Activated CD8-positive, alpha-beta memory T cell treated with anti-CD3 and anti-CD28 coated beads, Interleukin-2, amount 10 ng/mL, durations not matched to agents 7 days and 5 days (primary cell): ENCODE results near the gene RAD51C. TPM values are rescaled to one million over a fixed set of nuclear protein-coding genes. Genes with fewer than 3 reads are reported as not detected.

ENCODE experiments used
- ATAC-seq: fragments of 150-1000 bp; cut with Tn5 transposase; one replicate; pipeline ENCODE4 v1.10.0; 2021; ENCODE audit warnings: moderate library complexity
- CTCF ChIA-PET: fragments of 350-600 bp; sonication (Branson Sonifier 250); formaldehyde crosslinking; loops from one replicate; lab custom pipeline; 2021; ENCODE audit warnings: antibody characterized with exemption; lab: Charles Lee
- DNase-seq: peaks from one replicate; pipeline ENCODE4 v3.0.0-alpha.2; 2020
- H3K27ac Mint-ChIP-seq: one replicate; pipeline ENCODE4 v1.8.0; 2021; ENCODE audit warnings: mild to moderate bottlenecking, mixed read lengths
- H3K27me3 Mint-ChIP-seq: one replicate; pipeline ENCODE4 v1.8.0; 2021; ENCODE audit warnings: mixed read lengths
- H3K36me3 Mint-ChIP-seq: one replicate; pipeline ENCODE4 v1.8.0; 2021; ENCODE audit warnings: mild to moderate bottlenecking, mixed read lengths
- H3K4me1 Mint-ChIP-seq: one replicate; pipeline ENCODE4 v1.8.0; 2021; ENCODE audit warnings: mixed read lengths
- H3K4me3 Mint-ChIP-seq: one replicate; pipeline ENCODE4 v1.8.0; 2021; ENCODE audit warnings: mild to moderate bottlenecking, moderate library complexity, mixed read lengths
- H3K9me3 Mint-ChIP-seq: one replicate; pipeline ENCODE4 v1.8.0; 2022; ENCODE audit warnings: low read depth, mixed read lengths
- total RNA-seq, 2 experiments: library from RNA; stranded (reverse); gene quantifications; one replicate each; pipeline ENCODE4 v1.2.3, GENCODE V29; 2021

Gene RAD51C
- total RNA-seq, 2 experiments from 2014 or later = 61.3 to 65.0 TPM

GRCh38 chr17:58691701-58692238 lies 632 bp upstream of the RAD51C start, which contains the start of gene TEX14:
Gene TEX14 (minus strand): TSS chr17:58692045. CDS start chr17:58652001, 40,044 bp downstream.
- Mint-ChIP-seq H3K36me3 (peaks cover 23% of the 10 kb centered on the region), H3K4me3 (peak within 1 kb of the TSS; percentile 99), H3K27ac (peak within 1 kb of the TSS; percentile 98), H3K27me3 (no peaks in the 10 kb centered on the region), H3K4me1 (peaks cover 34% of the 10 kb centered on the region), H3K9me3 (no peaks in the 10 kb centered on the region)
- DNase-seq = no peak
- CTCF ChIA-PET = interaction anchor here (1.4 to 1.6 kb wide), 3 partner anchors 8 to 314 kb away, joined by 4 to 9 read pairs (median 6); no protein-coding TSS in a partner anchor
- no peak for ATAC-seq

DNA sequence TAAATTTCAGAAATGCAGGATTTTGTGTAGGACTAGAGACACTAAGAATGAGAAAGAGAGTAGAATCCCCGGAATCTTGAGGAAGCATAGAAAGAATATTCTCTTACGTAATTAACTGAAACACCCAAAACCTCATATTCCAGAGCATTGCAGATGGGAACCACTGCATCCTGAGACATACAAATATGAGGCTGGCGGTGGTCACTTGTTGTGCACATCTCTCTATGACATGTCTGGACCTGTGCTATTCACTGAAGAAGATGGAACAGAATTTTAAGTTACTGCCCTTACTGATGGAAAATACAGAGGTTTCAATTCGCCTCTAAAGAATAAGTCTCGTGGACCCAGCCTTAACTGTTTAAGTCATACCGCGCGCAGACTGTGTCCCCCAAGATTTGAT lies 806 bp downstream of the RAD51C start:
- H3K27ac Mint-ChIP-seq = peak overlapping the region; percentile 98
- CTCF ChIA-PET = interaction anchor here (0.9 to 1.4 kb wide), 6 partner anchors 9 to 312 kb away, joined by 3 to 9 read pairs (median 4); no protein-coding TSS in a partner anchor
- H3K36me3 Mint-ChIP-seq = peaks cover 23% of the 10 kb centered on the region
- H3K4me3 Mint-ChIP-seq = peak overlapping the region; percentile 99
- H3K4me1 Mint-ChIP-seq = peaks cover 34% of the 10 kb centered on the region
- ATAC-seq = no peak
- DNase-seq = no peak
- no peaks in the 10 kb centered on the region for H3K9me3 Mint-ChIP-seq
- no peaks in the 10 kb centered on the region for H3K27me3 Mint-ChIP-seq

DNA sequence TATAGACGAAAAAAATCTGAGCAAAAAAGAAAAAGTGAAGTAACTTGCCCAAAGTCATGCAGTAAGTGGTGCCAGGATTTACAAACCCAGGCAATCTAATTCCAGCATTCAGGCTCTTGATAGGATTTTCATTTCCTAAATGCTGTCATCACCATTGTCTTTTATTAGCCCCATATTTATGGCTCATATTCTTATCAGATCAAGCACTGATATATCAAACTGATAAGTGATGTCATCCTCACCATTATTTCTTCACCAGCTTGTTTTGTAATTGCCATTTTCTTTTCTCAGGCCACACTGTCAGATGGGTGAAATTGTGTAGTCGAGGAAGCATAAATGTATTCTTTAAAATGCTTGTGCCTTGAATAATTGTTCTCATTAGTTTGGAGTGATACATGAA lies 1.3 kb downstream of the RAD51C start:
- DNase-seq (no peak), ATAC-seq (no peak)
- CTCF ChIA-PET = no interaction called here
- no peaks in the 10 kb centered on the region for H3K9me3 Mint-ChIP-seq
- peak overlapping the region; percentile 98 for H3K27ac Mint-ChIP-seq
- H3K4me1 Mint-ChIP-seq = peaks cover 34% of the 10 kb centered on the region
- no peaks in the 10 kb centered on the region for H3K27me3 Mint-ChIP-seq
- peak overlapping the region; percentile 99 for H3K4me3 Mint-ChIP-seq
- peaks cover 23% of the 10 kb centered on the region for H3K36me3 Mint-ChIP-seq

GRCh38 chr17:58694302-58694701 lies 1.9 kb downstream of the RAD51C start:
- DNase-seq (no peak), ATAC-seq (no peak)
- Mint-ChIP-seq H3K4me1 (peaks cover 34% of the 10 kb centered on the region), H3K4me3 (no peak overlapping the region), H3K9me3 (no peaks in the 10 kb centered on the region), H3K36me3 (peaks cover 25% of the 10 kb centered on the region), H3K27ac (no peak overlapping the region), H3K27me3 (no peaks in the 10 kb centered on the region)
- CTCF ChIA-PET = no interaction called here

- ATAC-seq (no peak), DNase-seq (no peak)
- H3K4me1 Mint-ChIP-seq = peaks cover 38% of the 10 kb centered on the region
- CTCF ChIA-PET = no interaction called here
- H3K27me3 Mint-ChIP-seq = no peaks in the 10 kb centered on the region
- H3K9me3 Mint-ChIP-seq = no peaks in the 10 kb centered on the region
- peak overlapping the region; percentile 28 for H3K27ac Mint-ChIP-seq
- H3K4me3 Mint-ChIP-seq = no peak overlapping the region
- H3K36me3 Mint-ChIP-seq = peaks cover 31% of the 10 kb centered on the region
Observed at GRCh38 chr17:58694826-58695225, 2.4 kb downstream of the RAD51C start.

DNA sequence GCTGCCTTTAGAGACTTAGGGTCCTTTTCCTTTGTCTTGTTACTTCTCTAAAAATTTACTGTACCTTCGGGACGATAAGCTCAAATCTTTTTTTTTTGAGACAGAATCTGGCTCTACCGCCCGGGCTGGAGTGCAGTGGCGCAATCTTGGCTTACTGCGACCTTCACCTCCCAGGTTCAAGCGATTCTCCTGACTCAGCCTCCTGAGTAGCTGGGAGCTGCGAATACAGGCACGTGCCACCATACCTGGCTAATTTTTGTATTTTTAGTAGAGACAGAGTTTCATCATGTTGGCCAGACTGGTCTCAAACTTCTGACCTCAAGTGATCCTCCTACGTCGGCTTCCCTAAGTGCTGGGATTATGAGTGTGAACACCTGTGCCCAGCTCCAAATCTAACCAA lies 7.4 kb downstream of the RAD51C start:
- Mint-ChIP-seq H3K4me3 (no peak overlapping the region), H3K9me3 (no peaks in the 10 kb centered on the region), H3K27me3 (no peaks in the 10 kb centered on the region), H3K27ac (no peak overlapping the region), H3K36me3 (peaks cover 32% of the 10 kb centered on the region), H3K4me1 (peaks cover 42% of the 10 kb centered on the region)
- CTCF ChIA-PET = interaction anchor here (0.6 to 1.9 kb wide), 4 partner anchors 9 to 305 kb away, joined by 4 to 9 read pairs (median 5); partner anchors contain the start of gene MTMR4
- ATAC-seq (no peak), DNase-seq (no peak)

GRCh38 chr17:58702045-58702476 lies 9.7 kb downstream of the RAD51C start:
- H3K27ac Mint-ChIP-seq = peak overlapping the region; percentile 81
- H3K27me3 Mint-ChIP-seq = no peaks in the 10 kb centered on the region
- no peaks in the 10 kb centered on the region for H3K9me3 Mint-ChIP-seq
- ATAC-seq = peak; percentile 67
- DNase-seq = peak; percentile 57
- peaks cover 37% of the 10 kb centered on the region for H3K36me3 Mint-ChIP-seq
- CTCF ChIA-PET = interaction anchor here (0.7 to 1.2 kb wide), 5 partner anchors 9 to 365 kb away, joined by 3 to 4 read pairs (median 3); partner anchors contain the start of gene RAD51C
- peaks cover 50% of the 10 kb centered on the region for H3K4me1 Mint-ChIP-seq
- H3K4me3 Mint-ChIP-seq = no peak overlapping the region

GRCh38 chr17:58702708-58703107 lies 10.3 kb downstream of the RAD51C start:
- no peaks in the 10 kb centered on the region for H3K27me3 Mint-ChIP-seq
- CTCF ChIA-PET = interaction anchor here (0.7 to 1.3 kb wide), 3 partner anchors 10 to 184 kb away, joined by 3 to 6 read pairs (median 3); partner anchors contain the start of gene RAD51C
- H3K9me3 Mint-ChIP-seq = no peaks in the 10 kb centered on the region
- peaks cover 55% of the 10 kb centered on the region for H3K4me1 Mint-ChIP-seq
- no peak for ATAC-seq
- DNase-seq = no peak
- no peak overlapping the region for H3K4me3 Mint-ChIP-seq
- H3K36me3 Mint-ChIP-seq = peaks cover 41% of the 10 kb centered on the region
- peak overlapping the region; percentile 81 for H3K27ac Mint-ChIP-seq

- peaks cover 59% of the 10 kb centered on the region for H3K4me1 Mint-ChIP-seq
- DNase-seq = no peak
- H3K27ac Mint-ChIP-seq = peak overlapping the region; percentile 81
- H3K9me3 Mint-ChIP-seq = no peaks in the 10 kb centered on the region
- no peak overlapping the region for H3K4me3 Mint-ChIP-seq
- CTCF ChIA-PET = interaction anchor here (1.3 kb wide), 1 partner anchor 184 kb away, joined by 6 read pairs; no protein-coding TSS in a partner anchor
- no peak for ATAC-seq
- peaks cover 45% of the 10 kb centered on the region for H3K36me3 Mint-ChIP-seq
- H3K27me3 Mint-ChIP-seq = no peaks in the 10 kb centered on the region
Observed at GRCh38 chr17:58703137-58703915, 10.9 kb downstream of the RAD51C start.

GRCh38 chr17:58703916-58704286 lies 11.5 kb downstream of the RAD51C start:
- H3K4me3 Mint-ChIP-seq = no peak overlapping the region
- H3K9me3 Mint-ChIP-seq = no peaks in the 10 kb centered on the region
- H3K27me3 Mint-ChIP-seq = no peaks in the 10 kb centered on the region
- H3K27ac Mint-ChIP-seq = peak overlapping the region; percentile 52
- no peak for ATAC-seq
- peaks cover 59% of the 10 kb centered on the region for H3K4me1 Mint-ChIP-seq
- peaks cover 45% of the 10 kb centered on the region for H3K36me3 Mint-ChIP-seq
- CTCF ChIA-PET = interaction anchor here (1.3 kb wide), 1 partner anchor 185 kb away, joined by 6 read pairs; no protein-coding TSS in a partner anchor
- no peak for DNase-seq

DNA sequence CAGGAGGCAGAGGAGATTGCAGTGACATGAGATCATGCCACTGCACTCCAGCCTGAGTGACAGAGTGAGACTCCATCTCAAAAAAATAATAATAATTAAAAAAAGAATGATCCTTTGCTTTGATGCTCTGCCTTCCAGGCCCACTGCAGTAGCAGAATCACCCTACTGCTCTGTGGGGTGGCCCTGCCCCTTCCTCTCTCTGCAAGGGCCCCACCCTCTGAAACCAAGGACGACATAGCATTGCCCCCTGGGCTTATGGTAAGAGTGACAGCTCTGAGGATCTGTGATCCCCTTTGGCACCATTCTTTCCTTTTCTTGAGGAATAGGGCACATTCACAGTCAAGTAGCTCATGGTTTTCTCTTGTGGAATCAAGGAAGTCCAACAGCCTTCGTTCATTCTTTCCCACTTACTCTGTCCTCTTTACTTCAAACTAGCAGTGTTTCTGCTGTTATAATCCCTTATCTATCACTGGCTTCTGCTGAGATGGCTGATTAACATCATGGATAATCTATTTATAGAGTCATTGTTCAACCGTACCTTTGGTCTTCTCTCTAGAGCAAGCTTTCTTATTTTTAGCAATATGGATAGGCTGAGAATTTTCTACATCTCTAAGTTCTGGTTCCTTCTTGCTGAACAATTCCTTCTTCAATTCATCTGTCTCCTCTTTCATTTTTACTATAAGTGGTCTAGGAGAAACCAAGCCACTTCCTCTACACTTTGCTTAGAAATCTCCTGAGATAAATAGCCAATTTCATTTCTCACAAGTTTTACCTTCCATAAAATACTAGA lies 14.1 kb downstream of the RAD51C start:
- Mint-ChIP-seq H3K4me1 (peaks cover 54% of the 10 kb centered on the region), H3K36me3 (peaks cover 46% of the 10 kb centered on the region), H3K27me3 (no peaks in the 10 kb centered on the region), H3K9me3 (no peaks in the 10 kb centered on the region), H3K27ac (peak overlapping the region; percentile 68), H3K4me3 (peak overlapping the region; percentile 6)
- DNase-seq (peak; percentile 42), ATAC-seq (peak; percentile 53)
- CTCF ChIA-PET = interaction anchor here (0.9 to 2.2 kb wide), 2 partner anchors 9 to 299 kb away, joined by 5 to 9 read pairs; no protein-coding TSS in a partner anchor

GRCh38 chr17:58710948-58711552 lies 18.6 kb downstream of the RAD51C start:
- peaks cover 20% of the 10 kb centered on the region for H3K4me1 Mint-ChIP-seq
- no peak overlapping the region for H3K4me3 Mint-ChIP-seq
- no peak overlapping the region for H3K27ac Mint-ChIP-seq
- CTCF ChIA-PET = interaction anchor here (0.7 to 2.2 kb wide), 12 partner anchors 11 to 303 kb away, joined by 3 to 24 read pairs (median 3); no protein-coding TSS in a partner anchor
- no peaks in the 10 kb centered on the region for H3K9me3 Mint-ChIP-seq
- DNase-seq (no peak), ATAC-seq (no peak)
- H3K36me3 Mint-ChIP-seq = peaks cover 37% of the 10 kb centered on the region
- no peaks in the 10 kb centered on the region for H3K27me3 Mint-ChIP-seq
